ENCODE data around the gene PAF1.

PAF1 gene

GRCh38 chr19:39390751-39391437, at the start of gene PAF1, which contains the start of gene MED29:
Gene PAF1 (minus strand): TSS chr19:39391106. CDS start chr19:39390864, 242 bp downstream.
Gene MED29 (plus strand): TSS chr19:39391378. CDS start chr19:39391423, 45 bp downstream.
- DNase-seq (ENCODE audit: low spot score): peak; percentile 100

- no peak for DNase-seq (ENCODE audit: low spot score)
Observed at GRCh38 chr19:39438270-39438934, 47.5 kb upstream of the PAF1 start.

DNA sequence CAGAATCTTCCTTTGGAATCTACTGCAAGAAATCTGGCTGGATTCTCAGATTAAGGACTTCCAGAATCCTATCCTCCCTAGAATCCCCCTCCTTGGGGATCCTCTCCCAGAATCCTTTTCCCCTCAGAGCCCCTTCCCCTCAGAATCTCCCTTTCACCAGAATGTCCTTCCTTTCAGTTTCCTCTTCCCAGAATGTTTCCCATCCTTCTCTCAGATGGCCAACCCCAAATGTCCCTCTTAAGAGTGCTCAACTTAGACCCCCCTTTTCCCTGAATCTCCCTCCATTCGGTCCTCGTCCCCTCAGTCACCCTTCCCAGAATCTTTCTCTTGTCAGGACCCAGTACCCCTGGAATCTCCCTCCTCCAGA, 45.4 kb upstream of the PAF1 start:
- DNase-seq (ENCODE audit: low spot score): no peak

DNA sequence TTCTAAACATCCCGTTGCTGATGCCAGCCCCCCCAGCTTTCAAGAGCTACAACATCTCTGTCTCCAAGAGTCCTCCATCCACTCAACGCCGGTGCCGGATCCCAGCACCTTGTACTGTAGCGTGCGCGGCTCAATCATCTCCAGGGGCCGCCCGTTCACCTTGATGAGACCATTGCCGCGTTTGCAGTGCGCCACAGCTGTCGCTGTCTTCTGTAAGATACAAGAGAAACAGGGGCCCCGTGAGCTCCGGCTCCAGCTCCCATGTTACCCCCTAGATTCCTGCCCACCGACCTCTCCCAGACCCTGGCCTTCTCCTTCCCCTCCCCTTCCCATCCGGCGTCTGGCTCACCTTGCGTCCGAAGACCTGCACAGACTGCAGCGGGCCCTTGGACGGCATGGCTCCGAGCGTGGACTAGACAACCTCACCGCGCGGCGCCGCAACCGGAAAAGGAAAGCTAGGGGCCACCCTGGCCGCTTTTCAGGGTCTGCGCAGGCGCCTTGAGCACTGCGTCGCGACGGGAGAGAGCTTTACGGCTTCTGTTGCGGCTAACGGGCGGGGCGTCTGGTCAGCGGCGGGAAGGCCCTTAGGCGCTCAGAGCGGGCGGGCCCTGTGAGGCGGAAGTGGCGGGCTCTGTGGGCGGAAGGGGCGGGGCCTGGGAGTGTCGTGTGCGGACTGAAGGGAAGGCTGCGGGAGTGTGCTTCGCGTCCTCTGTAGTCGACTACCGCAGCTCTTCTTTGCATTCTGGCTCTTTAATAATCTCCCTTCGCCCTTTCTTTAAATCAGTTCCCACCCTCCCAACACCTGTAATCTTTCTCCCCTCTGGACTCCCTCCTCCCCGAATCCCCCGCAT, 44.8 kb upstream of the PAF1 start, which contains the start of gene RPS16:
TSS of gene RPS16 (minus strand) at position 451 of the 851 bp plus-strand sequence. CDS start at position 397, 54 bp downstream.
- peak; percentile 99 for DNase-seq (ENCODE audit: low spot score)

DNA sequence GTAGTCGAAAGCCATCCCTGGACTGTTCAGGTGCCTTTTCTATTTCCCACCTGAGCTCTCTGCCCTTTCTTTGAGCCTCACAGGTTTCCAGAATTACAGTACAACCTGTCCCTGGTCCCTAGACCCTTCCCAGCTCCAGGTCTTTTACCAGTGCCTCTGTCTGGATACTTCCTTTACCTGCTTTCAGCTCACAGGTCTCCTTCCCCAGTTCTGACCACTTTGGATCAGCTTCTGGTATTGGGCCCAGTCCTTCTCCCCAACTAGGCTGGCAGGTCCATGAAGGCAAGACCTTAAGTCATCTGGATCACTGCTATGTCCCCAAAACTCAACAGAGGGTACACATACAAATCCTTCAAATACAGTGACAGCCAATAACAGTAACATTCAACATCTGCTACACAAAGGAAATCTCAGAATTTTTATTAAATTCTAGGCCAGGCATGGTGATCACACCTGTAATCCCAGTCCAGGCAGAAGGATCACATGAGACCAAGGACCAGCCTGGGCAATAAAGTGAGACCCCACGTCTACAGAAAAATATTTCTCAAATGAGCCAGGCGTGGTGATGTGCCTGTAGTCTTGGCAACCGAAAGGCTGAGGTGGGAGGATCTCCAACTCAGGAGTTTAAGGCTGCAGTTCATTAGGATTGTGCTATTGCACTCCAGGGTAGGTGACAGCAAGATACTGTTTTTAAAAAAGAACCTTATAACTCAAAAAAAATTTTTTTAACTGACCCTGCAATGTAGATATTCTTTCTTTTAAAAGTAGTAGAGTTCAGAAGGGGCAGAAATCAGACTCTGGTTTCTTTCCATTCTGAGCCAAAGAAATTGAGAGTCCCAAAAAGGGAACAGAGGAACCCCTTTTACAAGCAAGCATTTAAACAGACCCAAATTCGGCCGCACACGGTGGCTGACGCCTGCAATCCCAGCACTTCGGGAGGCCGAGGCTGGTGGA, 43.5 kb upstream of the PAF1 start:
- no peak for DNase-seq (ENCODE audit: low spot score)

GRCh38 chr19:39433480-39434079, 42.7 kb upstream of the PAF1 start:
- DNase-seq (ENCODE audit: low spot score): no peak

DNA sequence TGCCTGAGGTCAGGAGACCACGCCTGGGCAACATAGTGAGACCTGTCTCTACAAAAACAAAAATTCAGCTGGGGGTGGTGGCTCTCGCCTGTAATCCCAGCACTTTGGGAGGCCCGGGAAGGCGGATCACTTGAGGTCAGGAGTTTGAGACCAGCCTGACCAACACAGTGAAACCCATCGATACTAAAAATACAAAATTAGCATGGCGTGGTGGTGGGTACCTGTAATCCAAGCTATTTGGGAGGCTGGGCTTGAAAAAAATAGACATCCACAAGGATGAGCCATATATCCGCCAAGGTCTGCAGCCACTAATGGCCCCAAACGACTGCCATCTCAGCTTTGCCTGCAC, 41.7 kb upstream of the PAF1 start:
- no peak for DNase-seq (ENCODE audit: low spot score)

GRCh38 chr19:39430675-39431593, 40.0 kb upstream of the PAF1 start:
- no peak for DNase-seq (ENCODE audit: low spot score)

- DNase-seq (ENCODE audit: low spot score): no peak
Observed at GRCh38 chr19:39428283-39429112, 37.6 kb upstream of the PAF1 start.

GRCh38 chr19:39427707-39428106, 36.8 kb upstream of the PAF1 start:
- no peak for DNase-seq (ENCODE audit: low spot score)

DNA sequence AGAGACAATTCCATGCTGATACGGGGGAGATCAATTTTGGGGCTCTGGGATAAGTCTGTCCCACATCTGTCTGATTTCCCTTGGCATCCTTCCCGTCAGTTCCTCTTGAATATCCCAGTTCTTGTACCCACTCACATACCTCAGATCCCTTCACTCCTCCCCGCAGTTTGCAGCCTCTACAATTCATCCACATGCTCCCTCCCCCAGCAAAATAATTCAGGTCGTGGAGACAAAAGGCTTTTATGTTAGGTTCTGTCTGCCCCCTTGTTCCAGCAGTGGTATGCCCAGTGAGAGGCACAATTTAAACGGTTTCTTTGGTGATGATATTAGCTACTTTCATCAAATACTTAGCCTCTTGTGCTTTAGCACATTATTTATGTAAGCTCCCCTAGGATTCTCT, 35.3 kb upstream of the PAF1 start:
- no peak for DNase-seq (ENCODE audit: low spot score)

DNA sequence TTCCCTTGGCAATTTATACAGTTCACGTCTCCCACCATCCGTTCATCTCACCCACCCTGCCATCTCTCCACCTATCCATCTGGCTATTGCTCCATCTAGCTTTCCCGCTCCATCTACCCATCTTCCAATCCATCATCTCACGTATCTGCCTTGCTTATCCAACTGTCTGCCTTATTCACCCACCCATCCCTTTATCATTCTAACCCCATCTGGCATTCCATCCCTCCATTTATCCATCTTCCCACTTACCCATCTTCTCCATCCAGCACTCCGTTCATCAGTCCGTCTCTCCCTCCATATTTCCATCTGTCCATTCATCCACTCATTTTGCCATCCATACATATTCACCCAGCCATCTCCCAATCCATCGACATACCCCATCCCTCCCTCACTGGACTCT, 34.8 kb upstream of the PAF1 start:
- DNase-seq (ENCODE audit: low spot score): no peak

GRCh38 chr19:39424934-39425333, 34.0 kb upstream of the PAF1 start:
- DNase-seq (ENCODE audit: low spot score): no peak

DNA sequence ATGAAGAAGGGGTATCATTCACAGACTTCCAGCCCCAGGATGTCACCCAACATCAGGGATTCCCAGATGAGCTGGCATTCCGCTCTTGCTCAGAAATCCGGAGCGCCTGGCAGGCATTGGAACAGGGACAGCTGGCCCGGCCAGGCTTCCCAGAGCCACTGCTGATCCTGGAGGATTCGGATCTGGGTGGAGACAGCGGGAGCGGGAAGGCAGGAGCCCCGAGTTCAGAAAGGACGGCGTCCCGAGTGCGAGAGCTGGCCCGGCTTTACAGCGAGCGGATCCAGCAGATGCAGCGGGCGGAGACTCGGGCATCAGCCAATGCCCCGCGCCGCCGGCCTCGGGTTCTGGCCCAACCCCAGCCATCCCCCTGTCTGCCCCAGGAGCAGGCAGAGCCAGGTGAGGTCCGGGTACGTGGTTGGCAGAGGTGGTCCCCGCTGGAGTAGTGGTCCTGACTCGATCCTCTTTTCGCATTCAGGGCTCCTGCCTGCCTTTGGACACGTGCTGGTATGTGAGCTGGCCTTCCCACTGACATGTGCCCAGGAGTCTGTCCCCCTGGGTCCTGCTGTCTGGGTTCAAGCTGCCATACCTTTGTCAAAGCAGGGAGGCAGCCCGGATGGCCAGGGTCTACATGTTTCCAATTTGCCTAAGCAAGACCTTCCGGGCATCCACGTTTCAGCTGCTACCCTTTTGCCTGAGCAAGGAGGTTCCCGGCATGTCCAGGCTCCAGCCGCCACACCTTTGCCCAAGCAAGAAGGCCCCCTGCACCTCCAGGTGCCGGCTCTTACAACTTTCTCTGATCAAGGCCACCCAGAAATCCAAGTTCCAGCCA, 32.6 kb upstream of the PAF1 start:
- DNase-seq (ENCODE audit: low spot score): no peak

DNA sequence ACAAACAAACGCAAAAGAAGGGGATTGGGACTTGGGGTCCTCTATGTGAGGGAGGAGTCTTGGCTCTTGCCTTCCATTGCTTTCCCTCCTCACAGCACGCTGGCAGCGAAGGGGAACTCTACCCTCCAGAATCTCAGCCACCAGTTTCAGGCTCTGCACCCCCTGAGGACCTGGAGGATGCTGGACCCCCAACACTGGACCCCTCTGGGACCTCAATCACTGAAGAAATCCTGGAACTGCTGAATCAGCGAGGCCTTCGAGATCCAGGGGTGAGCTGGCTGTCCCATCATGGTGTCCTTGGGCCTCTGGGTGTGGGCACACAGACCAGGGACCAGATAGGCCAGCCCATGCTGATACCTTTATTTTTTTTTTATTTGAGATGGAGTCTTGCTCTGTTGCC, 31.1 kb upstream of the PAF1 start:
- no peak for DNase-seq (ENCODE audit: low spot score)

GRCh38 chr19:39420769-39421168, 29.9 kb upstream of the PAF1 start:
- DNase-seq (ENCODE audit: low spot score): no peak

- no peak for DNase-seq (ENCODE audit: low spot score)
Observed at GRCh38 chr19:39419003-39419402, 28.1 kb upstream of the PAF1 start.

- DNase-seq (ENCODE audit: low spot score): no peak
Observed at GRCh38 chr19:39417463-39418181, 26.7 kb upstream of the PAF1 start.

Data from putamen (tissue), 1 donor.